HuH-7 (cell line): ENCODE data around the gene C15orf39.
"Not testable (repeated sequence)": the region's sequence is repeated elsewhere in the genome, so short reads cannot be mapped to it uniquely, and the experiment has no call there.

ENCODE experiments used
- DNase-seq: peaks from one replicate; pipeline ENCODE4 v3.0.0; 2011; ENCODE audit warnings: low spot score

C15orf39 gene

GRCh38 chr15:75212200-75212858 is 10.6 kb downstream of the C15orf39 start:
- no peak for DNase-seq

- no peak for DNase-seq
Observed at GRCh38 chr15:75213212-75213767, 11.6 kb downstream of the C15orf39 start.

GRCh38 chr15:75213768-75214221 is 12.1 kb downstream of the C15orf39 start:
- DNase-seq: no peak

DNA sequence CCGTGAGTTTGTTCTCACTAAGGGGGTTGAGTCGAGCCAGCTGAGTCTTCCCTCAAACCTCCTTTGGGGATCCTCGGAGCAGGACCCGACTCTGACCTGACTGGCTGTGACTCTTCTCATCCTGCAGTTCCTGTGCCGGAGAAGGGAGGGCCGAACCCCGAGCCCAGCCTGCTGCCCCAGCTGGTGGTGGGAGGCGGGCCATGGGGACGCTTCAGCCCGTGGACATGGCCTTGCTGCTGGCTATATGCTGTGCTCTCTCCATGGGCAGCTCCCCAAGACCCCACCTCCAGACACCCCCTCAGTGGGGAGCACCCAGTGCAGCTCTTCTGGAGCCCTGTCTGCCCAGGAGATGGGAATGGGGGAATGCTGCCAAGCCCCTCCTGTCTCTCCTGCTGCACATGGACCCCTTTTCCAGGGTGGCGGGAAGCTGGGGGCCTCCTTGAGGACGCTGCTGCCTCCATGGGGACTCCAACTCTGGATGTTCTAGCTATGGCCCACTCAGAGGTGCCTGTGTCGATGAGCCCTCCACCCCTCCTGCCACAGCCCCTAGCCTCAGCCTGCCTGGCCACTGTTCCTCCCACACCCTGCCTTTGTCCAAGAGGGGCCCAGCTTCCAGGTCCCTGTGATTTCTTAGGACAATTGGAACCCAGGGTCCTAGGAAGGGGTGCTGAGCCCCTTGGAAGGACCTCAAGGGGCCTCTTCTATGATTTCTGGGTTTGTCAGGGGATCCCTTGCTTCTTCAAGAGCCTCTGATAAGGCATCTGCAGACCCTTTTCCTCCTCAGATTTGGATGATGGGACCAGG is 12.8 kb downstream of the C15orf39 start:
- DNase-seq: no peak

GRCh38 chr15:75215107-75216004 is 13.7 kb downstream of the C15orf39 start:
- DNase-seq: no peak

GRCh38 chr15:75217012-75217411 is 15.3 kb downstream of the C15orf39 start:
- no peak for DNase-seq

GRCh38 chr15:75217574-75217973 is 15.9 kb downstream of the C15orf39 start:
- not testable (repeated sequence) for DNase-seq

DNA sequence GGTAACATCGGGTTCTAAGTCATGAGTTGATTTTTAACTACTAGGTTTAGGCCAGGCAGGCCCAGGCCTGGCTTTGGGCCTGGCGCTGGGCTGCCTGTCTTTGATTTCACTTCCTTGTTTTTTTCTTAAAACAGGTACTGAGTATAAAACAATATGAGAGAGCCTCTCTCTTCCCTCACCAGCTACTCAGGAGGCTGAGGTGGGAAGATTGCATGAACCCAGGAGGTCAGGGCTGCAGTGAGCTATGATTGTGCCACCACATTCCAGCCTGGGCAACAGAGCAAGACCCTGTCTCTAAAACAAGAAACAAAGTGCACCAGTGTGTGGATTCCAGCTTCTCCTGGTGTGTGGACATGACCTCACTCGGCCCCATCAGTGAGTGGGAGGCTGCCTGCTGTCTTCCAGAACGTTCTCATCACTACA is 17.8 kb downstream of the C15orf39 start:
- DNase-seq: not testable (repeated sequence)

- DNase-seq: no peak
Observed at GRCh38 chr15:75223688-75224087, 22.0 kb downstream of the C15orf39 start.

DNA sequence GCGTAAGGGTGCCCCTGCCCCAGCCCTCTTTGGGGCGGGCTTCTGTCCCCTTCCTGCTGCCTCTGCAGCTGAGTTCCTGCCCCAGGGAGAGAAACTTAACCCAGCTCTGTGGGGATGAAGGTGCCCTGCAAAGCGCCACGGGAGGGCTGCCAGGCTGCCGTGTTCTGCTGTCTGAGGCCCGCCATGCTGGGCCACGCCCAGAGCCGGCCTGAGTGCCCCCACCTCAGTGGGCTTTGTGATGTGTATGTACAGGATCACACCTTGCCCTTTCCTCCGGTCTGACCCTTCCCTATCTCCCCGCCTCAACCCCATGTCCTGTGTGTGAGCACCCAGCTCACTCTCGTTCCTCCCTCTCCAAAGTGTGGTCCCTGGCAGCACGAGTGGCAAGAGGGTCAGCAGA is 22.6 kb downstream of the C15orf39 start:
- no peak for DNase-seq

GRCh38 chr15:75225102-75225836 is 23.6 kb downstream of the C15orf39 start:
- not testable (repeated sequence) for DNase-seq

DNA sequence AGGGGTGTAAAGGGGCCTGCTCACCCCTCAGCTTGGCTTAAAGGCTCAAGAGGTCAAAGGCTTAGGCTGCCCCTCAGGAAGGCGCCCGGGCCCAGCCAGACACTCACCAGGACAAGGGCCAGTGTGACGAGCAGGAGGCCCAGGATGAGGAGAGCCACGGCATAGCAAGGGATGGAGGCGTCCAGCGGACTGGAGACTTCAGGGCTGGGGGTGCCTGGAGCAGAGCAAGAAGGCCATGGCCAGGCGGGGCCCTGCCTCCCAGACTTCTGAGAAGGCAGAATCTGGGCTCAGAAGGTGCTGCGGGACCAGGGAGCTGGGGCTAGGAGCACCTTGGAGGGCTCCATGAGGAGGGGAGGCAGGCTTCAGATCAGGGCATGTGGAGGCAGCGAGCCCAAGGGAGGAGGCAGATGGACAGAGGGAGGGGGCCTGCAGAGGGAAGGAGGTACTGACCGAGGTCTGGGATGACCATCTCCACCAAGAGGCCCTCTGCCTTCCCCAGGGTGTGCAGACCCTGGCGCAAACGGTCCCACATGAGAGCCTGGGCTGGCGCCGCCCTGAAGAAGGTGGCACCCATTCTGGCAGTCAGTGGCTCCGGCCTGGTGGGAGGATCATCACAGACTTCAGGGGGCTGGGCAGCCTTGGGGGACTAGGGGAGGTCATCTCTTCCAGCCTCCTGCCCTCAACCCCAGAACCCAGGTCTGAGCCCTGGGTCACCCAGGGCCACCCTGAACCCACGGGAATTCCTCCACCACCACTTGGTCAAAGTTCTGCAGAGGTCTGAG is 24.5 kb downstream of the C15orf39 start:
- no peak for DNase-seq

- not testable (repeated sequence) for DNase-seq
Observed at GRCh38 chr15:75227112-75227511, 25.4 kb downstream of the C15orf39 start.

GRCh38 chr15:75227663-75228280 is 26.1 kb downstream of the C15orf39 start:
- DNase-seq: no peak

GRCh38 chr15:75228787-75229186 is 27.1 kb downstream of the C15orf39 start:
- DNase-seq: no peak

GRCh38 chr15:75229191-75230015 is 27.7 kb downstream of the C15orf39 start:
- DNase-seq: no peak

DNA sequence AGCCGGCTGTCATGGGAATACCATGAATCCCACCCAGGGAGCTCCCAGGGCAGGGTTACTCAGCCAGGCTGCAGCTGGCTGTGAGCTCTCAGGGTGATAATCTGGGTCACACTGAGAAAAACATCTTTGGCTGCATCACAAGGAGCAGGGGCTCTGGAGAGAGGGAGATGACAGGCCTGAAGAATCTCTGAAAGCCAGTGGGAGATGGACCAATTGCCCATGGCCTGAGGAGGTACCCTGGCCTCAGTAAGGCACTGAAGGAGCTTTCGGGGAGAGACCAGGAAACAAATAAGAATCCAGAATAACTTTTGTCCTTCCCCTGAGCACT is 28.3 kb downstream of the C15orf39 start:
- no peak for DNase-seq

GRCh38 chr15:75230551-75231371 is 29.1 kb downstream of the C15orf39 start:
- DNase-seq: no peak
